DND-41 (cell line): ENCODE data around the gene C1orf146.
A peak's percentile ranks its signal among the peaks of the same experiment; 100 is the strongest.

Experiments used
- ATAC-seq: fragments of 200-7000 bp; cut with Tn5 transposase; 3 replicates; pipeline ENCODE4 v1.9.1; 2021; ENCODE audit warnings: low read depth; ENCODE audit not compliant: insufficient read depth
- DNase-seq: peaks from one replicate; pipeline ENCODE4 v3.0.0-alpha.2; 2020
- H2AFZ ChIP-seq: 2 replicates; pipeline ENCODE4 v1.6.0; 2012; ENCODE audit warnings: low read depth, low read length
- H3K27ac ChIP-seq: 2 replicates; pipeline ENCODE4 v1.5.1; 2012; ENCODE audit warnings: low read length, inconsistent platforms
- H3K27me3 ChIP-seq: fragments of 200-600 bp; sonication (generic); 2 replicates; pipeline ENCODE4 v1.6.0; 2012; ENCODE audit warnings: low read length, mild to moderate bottlenecking, inconsistent platforms; ENCODE audit not compliant: insufficient read depth, poor library complexity
- H3K36me3 ChIP-seq: 2 replicates; pipeline ENCODE4 v1.5.1; 2012; ENCODE audit warnings: low read length, inconsistent platforms; ENCODE audit not compliant: insufficient read depth
- H3K4me1 ChIP-seq: 2 replicates; pipeline ENCODE4 v1.5.1; 2012; ENCODE audit warnings: mild to moderate bottlenecking, low read length; ENCODE audit not compliant: insufficient read depth
- H3K4me2 ChIP-seq: 2 replicates; pipeline ENCODE4 v1.6.0; 2012; ENCODE audit warnings: mild to moderate bottlenecking, moderate library complexity, low read length, inconsistent platforms; ENCODE audit not compliant: insufficient read depth
- H3K4me3 ChIP-seq, 2 experiments: fragments of 200-600 bp in 1 of 2; shearing (Covaris generic) in 1 of 2; 2 replicates each; pipeline ENCODE4 v1.5.1; 2012 to 2016; ENCODE audit warnings: inconsistent platforms in 2 of 2, low read length in 2 of 2, mild to moderate bottlenecking in 2 of 2, low read depth in 1 of 2, moderate library complexity in 1 of 2
- H3K79me2 ChIP-seq: 2 replicates; pipeline ENCODE4 v1.6.0; 2012; ENCODE audit warnings: low read length, inconsistent platforms; ENCODE audit not compliant: insufficient read depth
- H3K9ac ChIP-seq: 2 replicates; pipeline ENCODE4 v1.6.0; 2012; ENCODE audit warnings: low read depth, mild to moderate bottlenecking, inconsistent platforms, low read length, moderate library complexity
- H3K9me3 ChIP-seq: 2 replicates; pipeline ENCODE4 v1.5.1; 2012; ENCODE audit warnings: low read length, moderate library complexity, mild to moderate bottlenecking, inconsistent platforms; ENCODE audit not compliant: insufficient read depth, severe bottlenecking
- H4K20me1 ChIP-seq: 2 replicates; pipeline ENCODE4 v1.6.0; 2012; ENCODE audit warnings: low read length; ENCODE audit not compliant: insufficient read depth
- EZH2 ChIP-seq: IDR thresholded peaks from 3 replicates; pipeline ENCODE4 v1.6.1; 2012; ENCODE audit warnings: borderline replicate concordance, low read depth, mild to moderate bottlenecking, moderate library complexity, low read length, inconsistent platforms; ENCODE audit not compliant: severe bottlenecking
- TF ChIP-seq, protein P1 (sequence below): IDR thresholded peaks from 2 replicates; pipeline ENCODE4 v1.5.1; 2012; ENCODE audit warnings: borderline replicate concordance, low read length, moderate library complexity, mild to moderate bottlenecking; ENCODE audit not compliant: poor library complexity, severe bottlenecking; ENCODE audit errors: extremely low read depth

C1orf146 gene

DNA sequence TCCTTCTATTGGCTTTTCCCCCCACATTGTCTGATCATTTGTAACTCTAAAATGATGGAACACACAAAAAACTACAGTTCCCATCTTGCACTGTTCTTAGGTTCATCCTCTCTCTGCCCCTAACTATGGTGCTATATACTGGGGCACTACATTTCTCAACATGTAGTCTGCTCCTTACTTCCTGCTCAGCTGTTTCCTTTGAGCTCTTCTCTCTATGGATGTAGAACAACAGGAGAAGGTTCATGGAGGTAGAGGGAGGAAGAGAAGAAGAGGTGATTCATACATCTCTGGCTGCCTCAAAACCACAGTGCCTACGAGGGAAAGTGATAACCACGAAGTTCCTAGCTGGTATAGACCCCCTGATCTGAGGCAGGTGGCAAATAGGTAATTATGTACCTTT is 7.0 kb upstream of the C1orf146 start:
- H3K4me2 ChIP-seq = no peak overlapping the region
- H3K36me3 ChIP-seq = no peaks in the 10 kb centered on the region
- H3K79me2 ChIP-seq = no peaks in the 10 kb centered on the region
- ATAC-seq (peak; percentile 75), DNase-seq (no peak)
- H3K4me3 ChIP-seq = no peak overlapping the region
- H2AFZ ChIP-seq = no peak overlapping the region
- H3K9ac ChIP-seq = no peak overlapping the region
- peaks cover 11% of the 10 kb centered on the region; the same call in 1 of the 2 replicates for H3K4me1 ChIP-seq
- TF ChIP-seq, protein P1, sequence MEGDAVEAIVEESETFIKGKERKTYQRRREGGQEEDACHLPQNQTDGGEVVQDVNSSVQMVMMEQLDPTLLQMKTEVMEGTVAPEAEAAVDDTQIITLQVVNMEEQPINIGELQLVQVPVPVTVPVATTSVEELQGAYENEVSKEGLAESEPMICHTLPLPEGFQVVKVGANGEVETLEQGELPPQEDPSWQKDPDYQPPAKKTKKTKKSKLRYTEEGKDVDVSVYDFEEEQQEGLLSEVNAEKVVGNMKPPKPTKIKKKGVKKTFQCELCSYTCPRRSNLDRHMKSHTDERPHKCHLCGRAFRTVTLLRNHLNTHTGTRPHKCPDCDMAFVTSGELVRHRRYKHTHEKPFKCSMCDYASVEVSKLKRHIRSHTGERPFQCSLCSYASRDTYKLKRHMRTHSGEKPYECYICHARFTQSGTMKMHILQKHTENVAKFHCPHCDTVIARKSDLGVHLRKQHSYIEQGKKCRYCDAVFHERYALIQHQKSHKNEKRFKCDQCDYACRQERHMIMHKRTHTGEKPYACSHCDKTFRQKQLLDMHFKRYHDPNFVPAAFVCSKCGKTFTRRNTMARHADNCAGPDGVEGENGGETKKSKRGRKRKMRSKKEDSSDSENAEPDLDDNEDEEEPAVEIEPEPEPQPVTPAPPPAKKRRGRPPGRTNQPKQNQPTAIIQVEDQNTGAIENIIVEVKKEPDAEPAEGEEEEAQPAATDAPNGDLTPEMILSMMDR = no peak
- no peak for TF ChIP-seq EZH2
- peaks cover 5% of the 10 kb centered on the region for H3K9me3 ChIP-seq
- H4K20me1 ChIP-seq = no peaks in the 10 kb centered on the region
- H3K27me3 ChIP-seq = no peaks in the 10 kb centered on the region
- H3K27ac ChIP-seq = no peak overlapping the region

DNA sequence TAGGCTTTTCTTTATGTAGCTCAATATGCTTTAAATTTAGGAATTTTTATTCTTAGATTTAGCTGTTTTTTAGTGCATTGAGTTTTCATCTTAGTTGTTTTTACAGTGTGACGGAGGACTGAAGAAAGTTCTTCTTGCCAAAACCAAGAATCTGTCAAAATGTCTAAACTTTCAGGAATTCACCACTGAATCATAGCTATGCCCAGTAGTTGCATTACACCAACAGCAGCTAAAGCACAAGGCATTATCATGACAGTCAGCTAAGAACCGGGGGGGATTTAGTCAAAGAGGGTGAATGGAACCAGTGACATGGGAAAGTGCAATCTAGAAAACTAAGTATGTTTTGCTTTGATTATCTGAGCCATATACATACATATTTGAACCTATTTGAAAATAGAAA is 6.5 kb upstream of the C1orf146 start:
- H3K4me2 ChIP-seq = no peak overlapping the region
- H3K4me1 ChIP-seq = peaks cover 11% of the 10 kb centered on the region; the same call in 1 of the 2 replicates
- no peaks in the 10 kb centered on the region for H3K79me2 ChIP-seq
- peaks cover 5% of the 10 kb centered on the region for H3K9me3 ChIP-seq
- DNase-seq = no peak
- TF ChIP-seq, protein P1 = no peak
- no peak for TF ChIP-seq EZH2
- no peak overlapping the region for H2AFZ ChIP-seq
- H3K27ac ChIP-seq = no peak overlapping the region
- H3K9ac ChIP-seq = no peak overlapping the region
- no peak overlapping the region for H3K4me3 ChIP-seq
- H4K20me1 ChIP-seq = no peaks in the 10 kb centered on the region
- ATAC-seq = no peak
- no peaks in the 10 kb centered on the region for H3K27me3 ChIP-seq
- no peaks in the 10 kb centered on the region for H3K36me3 ChIP-seq

DNA sequence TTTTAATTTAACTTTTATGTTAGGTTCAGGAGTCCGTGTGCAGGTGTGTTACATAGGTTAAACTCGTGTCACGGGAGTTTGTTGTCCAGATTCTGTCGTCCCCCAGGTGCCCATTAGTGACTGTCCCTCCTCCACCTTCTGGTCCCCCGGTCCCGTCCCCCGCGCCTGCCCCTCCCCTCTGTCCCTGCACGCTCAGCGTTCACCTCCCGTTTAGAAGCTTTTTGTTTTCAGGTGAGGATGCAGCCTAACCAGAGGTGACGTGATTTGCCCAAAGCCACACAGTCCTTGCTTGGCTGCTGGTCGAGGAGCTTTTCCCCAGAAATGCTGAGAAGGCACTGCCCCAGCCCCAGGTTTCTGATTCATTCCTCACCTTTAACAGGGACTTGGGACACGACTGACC is 844 bp downstream of the C1orf146 start:
- Histone ChIP-seq H3K4me1 (no peaks in the 10 kb centered on the region), H3K9me3 (no peaks in the 10 kb centered on the region), H3K9ac (no peak overlapping the region), H3K4me2 (no peak overlapping the region), H3K79me2 (no peaks in the 10 kb centered on the region), H3K36me3 (no peaks in the 10 kb centered on the region), H4K20me1 (no peaks in the 10 kb centered on the region), H2AFZ (no peak overlapping the region), H3K27me3 (no peaks in the 10 kb centered on the region), H3K4me3 (no peak overlapping the region), H3K27ac (no peak overlapping the region)
- no peak for DNase-seq
- ATAC-seq = no peak
- no peak for TF ChIP-seq EZH2
- TF ChIP-seq, protein P1 = no peak

DNA sequence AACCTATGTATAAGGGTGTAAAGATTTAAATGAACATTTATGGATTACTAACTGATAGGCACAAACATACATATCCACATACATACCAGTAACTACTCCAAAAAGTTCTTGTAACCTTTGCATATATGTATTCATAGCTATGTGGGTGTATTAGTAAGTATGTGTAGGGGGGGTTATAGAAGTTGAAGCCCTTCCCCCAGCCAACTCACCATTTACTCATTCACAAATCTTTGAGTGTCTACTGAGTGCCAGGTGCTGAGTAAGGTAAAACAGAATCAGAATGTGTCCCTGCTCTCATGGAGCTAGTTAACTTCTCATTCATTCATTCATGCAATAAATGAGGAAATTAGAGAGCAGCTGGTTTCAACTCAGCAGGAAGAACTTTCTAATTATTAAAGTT is 1.3 kb downstream of the C1orf146 start:
- no peaks in the 10 kb centered on the region for H3K36me3 ChIP-seq
- TF ChIP-seq, protein P1 = no peak
- TF ChIP-seq EZH2 = no peak
- no peak for ATAC-seq

More for the DNA sequence above, 1.3 kb downstream of the C1orf146 start:
- Histone ChIP-seq H3K4me3 (no peak overlapping the region), H3K79me2 (no peaks in the 10 kb centered on the region), H3K27ac (no peak overlapping the region), H4K20me1 (no peaks in the 10 kb centered on the region), H3K9ac (no peak overlapping the region), H3K9me3 (no peaks in the 10 kb centered on the region), H3K4me2 (no peak overlapping the region), H3K4me1 (no peaks in the 10 kb centered on the region), H2AFZ (no peak overlapping the region), H3K27me3 (no peaks in the 10 kb centered on the region)
- DNase-seq = no peak
